ENCODE measurements around the gene CMTM3.

Gene CMTM3

DNA sequence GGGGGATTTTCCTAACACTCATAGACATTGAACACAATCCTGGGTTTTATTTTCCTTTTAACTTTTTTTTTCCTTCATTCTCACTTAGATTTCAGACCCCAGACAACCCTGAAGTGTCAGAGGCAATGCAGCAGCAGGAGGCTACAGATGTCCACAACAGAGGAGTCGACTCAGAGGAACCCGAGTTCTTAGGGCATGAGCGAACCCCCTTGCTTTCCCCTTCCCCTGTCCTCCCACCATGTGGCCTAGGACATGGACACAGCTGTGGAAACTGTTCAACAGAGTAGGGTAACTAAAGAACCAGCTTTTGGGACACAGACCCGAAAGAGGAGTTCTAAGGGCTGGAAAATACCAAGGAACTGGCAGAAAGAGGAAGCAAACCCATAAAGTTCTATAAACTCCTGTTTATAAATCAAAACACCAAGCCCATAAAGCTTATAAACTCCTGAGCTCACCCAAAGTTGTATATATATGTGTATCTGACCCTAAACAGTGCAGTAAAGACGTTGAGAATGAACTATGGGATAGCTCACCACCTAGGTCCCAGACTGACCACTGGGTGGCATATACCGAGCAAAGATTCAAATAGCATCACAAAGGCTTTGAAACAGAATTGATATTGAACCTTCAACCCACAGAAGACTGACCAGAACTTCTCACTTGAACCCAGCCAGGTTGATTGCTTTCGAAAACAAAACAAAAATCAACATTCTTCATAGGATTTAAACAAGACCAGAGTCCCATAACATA, 58.1 kb downstream of the CMTM3 start:
- DNase-seq (ENCODE audit: low spot score) = peak; percentile 37

Data from kidney capillary endothelial cell (primary cell).